ENCODE results near the gene ASH1L.
A peak's percentile ranks its signal among the peaks of the same experiment; 100 is the strongest.

Gene ASH1L

GRCh38 chr1:155537193-155537592 lies 25.4 kb downstream of the ASH1L start:
- TF ChIP-seq CTCF (IDR thresholded peaks at IDR 0.05; ENCODE audit: insufficient read depth, low read depth, low read length, missing control alignments): no peak
- H3K4me3 ChIP-seq (ENCODE audit: low read length): no peak overlapping the region
- DNase-seq (ENCODE audit: low read depth): no peak

- TF ChIP-seq CTCF (IDR thresholded peaks at IDR 0.05; ENCODE audit: insufficient read depth, low read depth, low read length, missing control alignments): no peak
- no peak for DNase-seq (ENCODE audit: low read depth)
- H3K4me3 ChIP-seq (ENCODE audit: low read length): no peak overlapping the region
These were observed 31.0 kb downstream of the ASH1L start for GRCh38 chr1:155531624-155532023.

- no peak for DNase-seq (ENCODE audit: low read depth)
- TF ChIP-seq CTCF (IDR thresholded peaks at IDR 0.05; ENCODE audit: insufficient read depth, low read depth, low read length, missing control alignments): no peak
- H3K4me3 ChIP-seq (ENCODE audit: low read length): no peak overlapping the region
These were observed 32.7 kb downstream of the ASH1L start for GRCh38 chr1:155529929-155530328.

GRCh38 chr1:155529109-155529508 lies 33.5 kb downstream of the ASH1L start:
- H3K4me3 ChIP-seq (ENCODE audit: low read length): no peak overlapping the region
- no peak for DNase-seq (ENCODE audit: low read depth)
- TF ChIP-seq CTCF (IDR thresholded peaks at IDR 0.05; ENCODE audit: insufficient read depth, low read depth, low read length, missing control alignments): no peak

GRCh38 chr1:155527677-155528076 lies 34.9 kb downstream of the ASH1L start:
- DNase-seq (ENCODE audit: low read depth): peak; percentile 19
- no peak overlapping the region for H3K4me3 ChIP-seq (ENCODE audit: low read length)
- no peak for TF ChIP-seq CTCF (IDR thresholded peaks at IDR 0.05; ENCODE audit: insufficient read depth, low read depth, low read length, missing control alignments)

- no peak for TF ChIP-seq CTCF (IDR thresholded peaks at IDR 0.05; ENCODE audit: insufficient read depth, low read depth, low read length, missing control alignments)
- no peak for DNase-seq (ENCODE audit: low read depth)
- no peak overlapping the region for H3K4me3 ChIP-seq (ENCODE audit: low read length)
These were observed 36.2 kb downstream of the ASH1L start for GRCh38 chr1:155526356-155526755.

- no peak for DNase-seq (ENCODE audit: low read depth)
These were observed 40.5 kb downstream of the ASH1L start for GRCh38 chr1:155522069-155522468.

More at GRCh38 chr1:155522069-155522468, 40.5 kb downstream of the ASH1L start:
- TF ChIP-seq CTCF (IDR thresholded peaks at IDR 0.05; ENCODE audit: insufficient read depth, low read depth, low read length, missing control alignments): no peak
- no peak overlapping the region for H3K4me3 ChIP-seq (ENCODE audit: low read length)
